Common myeloid progenitor, CD34-positive (primary cell): ENCODE data around the gene NDUFA1.
"Not testable (repeated sequence)": the region's sequence is repeated elsewhere in the genome, so short reads cannot be mapped to it uniquely, and the experiment has no call there.

Experiments
- CTCF ChIA-PET: fragments of 350-600 bp; sonication (Branson Sonifier 250); formaldehyde crosslinking; loops from one replicate; lab custom pipeline; 2021; ENCODE audit warnings: antibody characterized with exemption; lab: Charles Lee
- POLR2A ChIA-PET: fragments of 350-600 bp; sonication (Branson Sonifier 250); formaldehyde crosslinking; loops from one replicate; lab custom pipeline; 2021; ENCODE audit warnings: antibody characterized with exemption; lab: Charles Lee
- DNase-seq, 3 donors: peaks; one replicate each; pipeline versions ENCODE4 v3.0.0 to v3.0.0-alpha.2; 2013
- H3K27ac ChIP-seq, 2 experiments: 1 replicate in 1 of 2; 2 replicates in 1 of 2; pipeline ENCODE4 v1.7.0; 2013; ENCODE audit warnings: inconsistent platforms in 2 of 2, low read length in 2 of 2, mild to moderate bottlenecking in 2 of 2, low read depth in 1 of 2, moderate library complexity in 1 of 2; ENCODE audit not compliant: severe bottlenecking in 2 of 2, insufficient read depth in 1 of 2, poor library complexity in 1 of 2
- H3K27me3 ChIP-seq, 5 experiments: replicated peaks in 2 of 5; 1 replicate in 3 of 5; 2 replicates in 2 of 5; pipeline versions ENCODE4 v1.6.1 to v1.7.0; 2013; ENCODE audit warnings: low read length in 4 of 5, mild to moderate bottlenecking in 2 of 5, moderate library complexity in 2 of 5, inconsistent platforms in 1 of 5; ENCODE audit not compliant: insufficient read depth in 5 of 5, control insufficient read depth in 4 of 5
- H3K36me3 ChIP-seq, 4 experiments: 1 replicate in 2 of 4; 2 replicates in 2 of 4; pipeline versions ENCODE4 v1.6.1 to v1.7.0; 2013; ENCODE audit warnings: low read length in 3 of 4, control low read depth in 1 of 4, mild to moderate bottlenecking in 1 of 4; ENCODE audit not compliant: control insufficient read depth in 4 of 4, insufficient read depth in 4 of 4
- H3K4me1 ChIP-seq, 4 experiments: 1 replicate in 3 of 4; 2 replicates in 1 of 4; pipeline versions ENCODE4 v1.6.1 to v1.7.1; 2013; ENCODE audit warnings: low read length in 3 of 4, mild to moderate bottlenecking in 3 of 4, control low read depth in 1 of 4, inconsistent platforms in 1 of 4, moderate library complexity in 1 of 4; ENCODE audit not compliant: control insufficient read depth in 4 of 4, insufficient read depth in 4 of 4; ENCODE audit errors: control extremely low read depth in 1 of 4
- H3K4me3 ChIP-seq, 7 experiments: 1 replicate in 4 of 7; 2 replicates in 3 of 7; pipeline versions ENCODE4 v1.5.1 to v1.7.0; 2013; ENCODE audit warnings: mild to moderate bottlenecking in 7 of 7, low read length in 6 of 7, moderate library complexity in 6 of 7, inconsistent platforms in 2 of 7, low read depth in 2 of 7, control low read depth in 1 of 7; ENCODE audit not compliant: insufficient read depth in 4 of 7, control insufficient read depth in 1 of 7; ENCODE audit errors: extremely low read depth in 1 of 7
- H3K9me3 ChIP-seq, 5 experiments: 1 replicate in 4 of 5; 2 replicates in 1 of 5; pipeline versions ENCODE4 v1.6.1 to v1.7.1; 2013; ENCODE audit warnings: low read length in 4 of 5, mild to moderate bottlenecking in 2 of 5, inconsistent platforms in 1 of 5, low read depth in 1 of 5, moderate library complexity in 1 of 5; ENCODE audit not compliant: control insufficient read depth in 4 of 5, insufficient read depth in 2 of 5; ENCODE audit errors: control extremely low read depth in 1 of 5
- WGBS: methylation state at CpG from one replicate; pipeline ENCODE4 v1.1.5; 2013; ENCODE audit not compliant: insufficient coverage; 5-methylcytosine and 5-hydroxymethylcytosine counted together

The NDUFA1 gene

GRCh38 chrX:119885554-119886428 lies 14.2 kb downstream of the NDUFA1 start:
- Histone ChIP-seq H3K27ac (no peak overlapping the region), H3K27me3 (peaks cover 0 to 11% (median 0%) of the 10 kb centered on the region in 5 experiments), H3K36me3 (no peaks in the 10 kb centered on the region), H3K4me1 (peaks cover 0 to 2% (median 0%) of the 10 kb centered on the region in 4 experiments), H3K4me3 (no peak overlapping the region), H3K9me3 (no peaks in the 10 kb centered on the region)
- CTCF ChIA-PET, result no interaction called here
- WGBS, result 85% methylated on average over 9 of the region's 11 CpGs
- POLR2A ChIA-PET, result no interaction called here
- DNase-seq, result peak; percentile 21 to 58 (median 49)

DNA sequence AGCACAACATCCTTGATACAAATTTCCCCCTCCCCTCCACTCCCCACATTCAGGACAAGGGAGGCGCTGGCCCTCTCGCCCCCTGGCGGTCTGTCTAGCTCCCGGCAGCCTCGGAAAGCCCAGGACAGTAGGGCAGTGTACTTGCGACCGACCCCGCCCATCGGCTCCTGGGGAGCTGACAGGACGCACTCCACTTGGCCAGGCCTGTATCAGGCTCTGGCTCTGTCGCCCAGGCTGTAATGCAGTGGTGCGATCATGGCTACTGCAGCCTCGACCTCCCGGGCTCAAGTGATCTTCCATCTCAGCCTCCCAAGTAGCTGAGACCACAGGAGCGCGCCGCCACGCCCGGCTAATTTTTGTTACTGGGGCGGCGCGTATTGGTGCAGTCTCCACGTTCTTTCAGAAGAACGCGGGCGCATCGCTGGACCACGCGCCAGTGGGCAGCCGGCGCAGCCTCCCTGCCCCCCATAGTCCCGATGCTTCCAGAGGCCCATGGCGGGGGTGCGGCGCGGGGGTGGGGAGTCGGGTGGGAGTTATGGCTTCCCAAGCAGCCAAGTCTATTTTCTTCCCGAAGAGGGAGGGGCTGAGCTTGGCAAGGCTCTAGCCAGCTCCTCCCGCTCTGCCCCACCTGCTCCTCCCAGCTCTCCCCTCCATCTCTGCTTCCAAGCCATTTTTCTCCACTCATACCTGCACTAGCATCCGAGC lies 16.2 kb downstream of the NDUFA1 start:
- Histone ChIP-seq H3K9me3 (no peaks in the 10 kb centered on the region), H3K27me3 (peaks cover 0 to 11% (median 0%) of the 10 kb centered on the region in 5 experiments), H3K4me1 (peaks cover 0 to 2% (median 0%) of the 10 kb centered on the region in 4 experiments), H3K4me3 (peak overlapping the region in 4 of 7 experiments; percentile 13 to 71 (median 53)), H3K27ac (no peak overlapping the region), H3K36me3 (no peaks in the 10 kb centered on the region)
- CTCF ChIA-PET, result interaction anchor here (0.6 to 1.8 kb wide), 6 partner anchors 9 to 1499 kb away, joined by 3 to 6 read pairs (median 4); no protein-coding TSS in a partner anchor
- POLR2A ChIA-PET, result interaction anchor here (0.6 kb wide), 2 partner anchors 112 to 153 kb away, joined by 3 read pairs; no protein-coding TSS in a partner anchor
- 37% methylated on average over 32 of the region's 40 CpGs for WGBS
- DNase-seq, result peak; percentile 56 to 78 (median 72)

- CTCF ChIA-PET, DNase-seq, H3K9me3 ChIP-seq, H3K4me1 ChIP-seq, H3K27ac ChIP-seq, H3K36me3 ChIP-seq, H3K4me3 ChIP-seq, POLR2A ChIA-PET: not testable (repeated sequence)
- peaks cover 0 to 11% (median 0%) of the 10 kb centered on the region in 5 experiments for H3K27me3 ChIP-seq
- 84% methylated on average over 24 of the region's 36 CpGs for WGBS
These were observed 19.0 kb downstream of the NDUFA1 start for GRCh38 chrX:119890626-119891025.

DNA sequence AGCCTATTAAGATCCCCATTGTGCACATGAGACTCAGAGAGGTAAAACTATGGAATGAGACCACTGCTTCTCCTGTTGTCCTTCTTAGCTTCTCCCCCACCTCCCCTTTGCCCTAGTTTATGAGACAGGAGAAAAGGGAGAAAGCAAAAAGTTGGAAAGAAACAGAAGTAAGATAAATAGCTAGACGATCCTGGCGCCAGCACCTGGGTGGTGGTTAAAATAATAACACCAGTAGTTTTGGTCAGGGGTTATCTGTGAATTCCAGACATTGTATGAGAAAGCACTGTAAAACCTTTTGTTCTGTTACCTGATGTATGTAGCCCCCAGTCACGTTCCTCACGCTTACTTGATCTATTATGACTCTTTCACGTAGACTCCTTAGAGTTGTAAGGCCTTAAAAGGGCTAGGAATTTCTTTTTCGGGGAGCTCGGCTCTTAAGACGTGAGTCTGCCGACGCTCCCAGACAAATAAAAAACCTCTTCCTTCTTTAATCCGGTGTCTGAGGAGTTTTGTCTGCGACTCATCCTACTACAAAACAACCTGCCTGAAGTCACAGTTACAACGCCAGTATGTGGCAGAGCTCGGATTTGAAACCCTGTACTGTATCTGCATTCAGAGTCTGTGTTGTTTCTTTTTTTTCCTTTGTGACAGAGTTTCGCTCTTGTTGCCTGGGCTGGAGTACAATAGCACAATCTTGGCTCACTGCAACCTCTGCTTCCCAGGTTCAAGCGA lies 20.5 kb downstream of the NDUFA1 start:
- H3K36me3 ChIP-seq, H3K4me1 ChIP-seq, H3K27ac ChIP-seq, DNase-seq, H3K9me3 ChIP-seq, POLR2A ChIA-PET, H3K4me3 ChIP-seq: not testable (repeated sequence)
- CTCF ChIA-PET, result interaction anchor here (0.6 kb wide), 1 partner anchor 235 kb away, joined by 3 read pairs; no protein-coding TSS in a partner anchor
- WGBS, result 88% methylated on average over 13 of the region's 16 CpGs
- H3K27me3 ChIP-seq, result peaks cover 0 to 11% (median 0%) of the 10 kb centered on the region in 5 experiments

DNA sequence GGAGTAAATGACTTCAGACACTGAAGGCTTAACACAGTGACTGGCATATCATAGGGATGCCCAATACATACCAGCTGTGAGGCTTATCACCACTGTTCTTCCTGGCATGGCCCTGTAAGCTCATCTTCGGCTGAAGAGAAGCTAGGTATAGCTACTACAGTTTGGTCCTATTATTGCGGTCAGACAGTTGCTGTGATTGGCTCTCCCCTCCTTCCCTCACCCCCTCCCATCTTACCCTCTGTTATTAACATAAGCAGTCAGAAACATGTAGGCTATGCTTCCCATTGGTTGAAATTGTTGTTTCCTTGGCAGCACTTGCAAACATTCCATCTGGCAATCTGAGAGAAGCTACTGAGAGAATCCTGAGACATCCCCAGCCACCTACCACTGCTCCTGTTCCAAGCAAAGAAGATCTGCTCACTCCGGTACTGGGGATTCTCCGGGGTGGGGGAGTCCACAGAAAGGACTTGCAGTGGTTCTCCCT lies 24.3 kb downstream of the NDUFA1 start, which contains the start of gene AKAP14:
Gene AKAP14 (plus strand): TSS at position 51 of the 484 bp plus-strand sequence. CDS start 7,331 bp downstream, outside the sequence.
- CTCF ChIA-PET, result interaction anchor here (1.3 kb wide), 1 partner anchor 13 kb away, joined by 4 read pairs; no protein-coding TSS in a partner anchor

DNA sequence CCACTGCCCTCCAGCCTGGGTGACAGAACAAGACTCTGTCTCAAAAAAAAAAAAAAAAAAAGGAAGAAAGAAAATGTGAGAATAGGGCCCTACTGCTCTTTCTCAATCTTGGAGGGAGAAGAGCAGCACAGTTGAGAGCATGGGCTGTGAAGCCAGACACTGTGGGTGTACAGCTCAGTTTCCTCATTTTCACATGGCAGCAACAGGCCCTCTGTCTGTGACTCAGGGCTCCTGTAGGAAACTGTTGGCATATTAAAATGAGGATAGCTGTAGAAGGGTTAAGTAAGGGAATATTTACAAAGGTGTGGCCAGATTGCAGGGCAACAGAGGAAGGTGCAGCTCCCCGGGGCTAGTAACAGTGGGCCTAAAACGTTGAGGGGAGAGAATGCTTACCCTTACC lies 27.5 kb downstream of the NDUFA1 start:
- ChIA-PET POLR2A (no interaction called here), CTCF (interaction anchor here (1.1 kb wide), 1 partner anchor 12 kb away, joined by 4 read pairs; no protein-coding TSS in a partner anchor)
- DNase-seq, result peak in 2 of 3 donors; percentile 45 to 55
- no peak overlapping the region for H3K27ac ChIP-seq
- no peaks in the 10 kb centered on the region for H3K36me3 ChIP-seq
- H3K27me3 ChIP-seq, result no peaks in the 10 kb centered on the region
- peaks cover 0 to 3% (median 0%) of the 10 kb centered on the region in 4 experiments for H3K4me1 ChIP-seq
- no peaks in the 10 kb centered on the region for H3K9me3 ChIP-seq
- 48% methylated on average over 2 of the region's 2 CpGs for WGBS
- H3K4me3 ChIP-seq, result no peak overlapping the region

More for the DNA sequence above, 24.3 kb downstream of the NDUFA1 start, which contains the start of gene AKAP14:
- H3K4me3 ChIP-seq, result no peak within 1 kb of the TSS
- no peaks in the 10 kb centered on the region for H3K27me3 ChIP-seq
- no peak within 1 kb of the TSS for H3K27ac ChIP-seq
- DNase-seq, result no peak
- POLR2A ChIA-PET, result no interaction called here
- WGBS, result 100% methylated on average over 1 of the region's 4 CpGs
- peaks cover 0 to 3% (median 0%) of the 10 kb centered on the region in 4 experiments for H3K4me1 ChIP-seq
- no peaks in the 10 kb centered on the region for H3K9me3 ChIP-seq
- H3K36me3 ChIP-seq, result no peaks in the 10 kb centered on the region
